Non-pigmented ciliary epithelial cell (primary cell): ENCODE results near the gene YWHAQ.

Experiments used
- DNase-seq: peaks from one replicate; pipeline ENCODE4 v3.0.0-alpha.2; 2010; ENCODE audit warnings: low read depth

The YWHAQ gene

DNA sequence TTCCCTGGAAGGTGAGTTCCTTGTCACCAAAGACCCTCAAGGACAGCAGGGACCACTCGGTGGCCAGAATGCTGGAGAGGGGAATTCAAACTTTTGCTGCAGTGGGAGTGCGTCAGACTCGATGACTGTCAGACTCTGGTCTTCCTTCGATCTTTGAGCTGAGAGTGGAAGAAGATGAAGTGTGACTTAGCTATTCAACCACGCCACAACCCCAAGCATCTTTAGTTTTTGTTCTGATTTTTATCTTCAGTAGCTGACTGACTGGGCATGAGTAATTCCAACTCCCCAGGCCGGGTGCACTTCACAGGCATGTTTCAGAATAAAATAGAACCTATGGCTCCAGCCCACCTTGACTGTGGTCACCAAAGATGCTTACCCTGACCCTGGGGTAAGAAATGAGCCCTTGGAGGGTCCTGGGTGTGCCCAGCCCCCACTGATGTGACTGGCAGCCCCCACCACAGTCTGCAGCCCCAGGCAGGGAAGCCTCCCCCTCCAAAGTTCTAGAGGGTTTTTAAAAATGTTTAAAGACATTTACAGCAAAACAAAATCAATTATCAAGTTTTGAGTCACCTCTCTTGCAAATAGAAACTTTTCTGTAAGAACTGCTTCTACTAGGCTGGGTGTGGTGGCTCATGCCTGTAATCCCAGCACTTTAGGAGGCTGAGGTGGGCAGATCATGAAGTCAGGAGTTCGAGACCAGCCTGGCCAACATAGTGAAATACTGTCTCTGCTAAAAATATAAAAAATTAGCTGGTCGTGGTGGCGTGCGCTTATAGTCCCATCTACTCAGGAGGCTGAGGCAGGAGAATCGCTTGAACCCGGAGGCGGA, 24.9 kb upstream of the YWHAQ start:
- DNase-seq: peak; percentile 73

DNA sequence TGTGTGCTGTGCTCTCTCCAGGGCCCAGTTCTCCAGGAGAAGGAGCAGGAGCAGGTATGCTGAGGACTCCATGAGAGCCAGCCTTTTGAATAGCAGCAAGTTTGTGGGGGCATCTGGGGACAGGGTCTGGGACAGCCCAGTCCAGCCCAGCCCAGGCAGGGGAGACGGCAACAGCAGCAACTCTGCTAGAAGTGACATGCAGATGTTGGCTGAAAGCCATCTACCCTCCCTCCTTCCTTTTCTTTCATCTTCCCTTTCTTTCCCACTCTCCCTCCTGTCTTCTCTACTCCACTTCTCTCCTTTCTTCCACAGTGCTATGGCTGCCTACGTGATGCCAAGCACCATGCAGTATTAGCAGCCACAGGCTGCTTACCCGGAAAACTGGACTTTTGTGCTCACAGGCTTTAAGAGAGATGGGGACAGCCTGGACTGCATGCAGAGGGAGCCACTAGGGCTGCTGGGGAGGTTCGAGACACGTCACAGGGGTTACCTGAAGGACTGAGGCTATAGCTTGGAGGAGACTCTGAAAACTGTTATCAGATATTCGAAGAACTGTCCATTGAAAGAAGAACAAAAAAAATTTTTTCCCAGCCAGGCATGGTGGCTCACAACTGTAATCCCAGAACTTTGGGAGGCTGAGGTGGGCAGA, 23.8 kb upstream of the YWHAQ start:
- DNase-seq: no peak

DNA sequence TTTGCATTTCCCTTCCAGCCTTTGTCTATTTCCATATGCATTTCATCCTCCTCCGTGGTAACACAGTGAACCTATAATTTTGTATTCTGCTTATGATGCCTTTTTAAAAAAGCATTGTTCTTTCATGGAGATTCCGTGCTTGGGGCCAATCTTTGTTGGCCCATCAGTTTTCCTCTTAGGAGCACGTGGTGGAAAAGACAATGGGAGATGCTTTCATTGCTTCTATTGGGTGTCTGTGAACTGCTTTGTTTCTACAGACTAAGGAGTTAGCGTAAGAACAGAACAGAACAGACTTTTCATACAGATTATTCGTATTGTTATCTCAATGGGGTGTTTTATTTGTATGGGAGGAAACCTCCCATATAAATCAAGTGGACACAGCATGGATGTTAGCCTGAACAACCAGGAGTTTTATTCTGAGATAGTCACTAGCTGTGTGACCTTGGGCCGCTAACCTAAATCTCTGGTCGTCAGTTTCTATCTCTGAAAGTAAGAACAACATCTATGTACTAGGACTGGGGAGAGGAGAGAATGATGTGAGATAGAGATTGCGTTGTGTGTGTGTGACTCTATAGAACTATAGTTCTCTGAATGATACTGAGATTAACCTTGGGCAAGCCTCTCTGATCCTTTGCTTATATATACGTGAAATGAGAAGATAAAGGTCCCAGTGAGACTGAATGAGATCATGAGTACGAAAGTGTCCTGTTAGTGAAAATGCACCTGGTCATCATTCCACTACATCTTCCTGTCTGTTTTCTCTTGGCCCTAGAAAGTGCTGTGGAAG, 22.9 kb upstream of the YWHAQ start:
- DNase-seq: no peak

DNA sequence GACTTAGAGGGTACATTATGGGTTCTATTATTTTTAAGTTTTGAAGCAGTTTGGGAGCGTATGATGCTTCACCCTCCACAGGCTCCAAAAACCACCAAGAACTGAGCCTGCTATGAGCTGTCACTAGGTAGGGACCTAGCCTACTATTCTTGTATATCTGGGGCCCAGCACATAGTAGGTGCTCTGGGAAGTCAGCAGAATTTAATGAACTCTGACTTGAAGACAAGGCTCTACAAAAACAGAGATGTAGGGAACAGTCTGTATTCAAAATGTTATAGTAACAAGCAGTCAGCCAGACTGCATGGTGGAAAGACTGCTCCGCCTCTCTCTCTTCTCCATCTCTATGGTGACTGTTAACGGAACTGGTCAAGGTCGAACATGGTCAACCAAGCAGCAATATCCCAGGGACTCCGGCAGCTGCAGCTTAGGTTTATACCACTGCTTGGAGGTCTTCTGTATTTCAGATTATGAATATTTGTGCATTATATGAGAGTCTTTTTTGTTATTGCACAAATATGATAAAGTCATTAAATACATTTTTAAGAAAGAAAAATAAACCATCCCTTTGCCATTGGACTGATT, 22.2 kb upstream of the YWHAQ start:
- DNase-seq: no peak

DNA sequence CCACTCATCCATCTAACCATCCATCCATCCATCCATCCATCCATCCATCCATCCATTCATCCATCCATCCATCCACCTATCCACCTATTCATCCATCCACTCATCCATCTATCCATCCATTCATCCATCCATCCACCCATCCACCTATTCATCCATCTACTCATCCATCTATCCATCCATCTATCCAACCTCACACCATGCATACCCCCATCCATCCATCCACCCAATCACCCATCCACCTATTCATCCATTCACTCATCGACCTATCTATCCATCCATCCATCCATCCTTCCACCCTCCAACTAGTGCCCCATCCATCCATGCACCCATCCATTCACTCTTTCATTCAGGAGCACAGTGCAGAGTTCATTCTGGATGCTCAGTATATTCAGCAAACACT, 21.5 kb upstream of the YWHAQ start:
- DNase-seq: no peak

DNA sequence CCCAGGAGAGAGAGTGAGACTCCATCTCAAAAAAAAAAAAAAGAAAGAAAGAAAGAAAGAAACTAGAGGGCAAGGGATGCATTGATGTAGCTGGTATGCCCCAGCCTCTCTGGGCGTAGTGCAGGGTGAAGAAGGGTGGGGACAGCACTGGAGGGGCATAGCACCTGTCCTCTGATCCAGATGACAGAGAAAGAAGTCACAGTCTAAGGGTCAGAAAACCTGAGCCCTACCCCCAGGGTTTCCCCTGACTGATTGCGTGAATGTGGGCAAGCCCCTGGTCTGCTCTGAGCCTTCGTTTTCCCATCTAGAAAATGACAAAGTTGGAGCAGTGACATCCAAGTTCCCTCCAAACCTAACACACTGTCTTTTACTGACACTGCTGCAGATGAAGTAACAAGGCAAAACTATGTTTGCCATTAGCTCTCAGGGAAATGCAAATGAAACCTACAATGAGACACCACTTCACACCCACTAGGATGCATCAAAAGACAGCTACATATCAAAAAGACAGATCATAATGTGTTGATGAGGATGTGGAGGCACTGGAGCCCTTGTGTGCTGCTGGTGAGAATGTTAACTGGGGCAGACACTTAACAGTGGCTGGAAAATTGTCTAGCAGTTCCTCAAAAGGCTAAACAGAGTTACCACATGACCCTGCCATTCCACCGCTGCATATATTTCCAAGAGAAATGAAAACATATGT, 19.5 kb upstream of the YWHAQ start:
- no peak for DNase-seq

DNA sequence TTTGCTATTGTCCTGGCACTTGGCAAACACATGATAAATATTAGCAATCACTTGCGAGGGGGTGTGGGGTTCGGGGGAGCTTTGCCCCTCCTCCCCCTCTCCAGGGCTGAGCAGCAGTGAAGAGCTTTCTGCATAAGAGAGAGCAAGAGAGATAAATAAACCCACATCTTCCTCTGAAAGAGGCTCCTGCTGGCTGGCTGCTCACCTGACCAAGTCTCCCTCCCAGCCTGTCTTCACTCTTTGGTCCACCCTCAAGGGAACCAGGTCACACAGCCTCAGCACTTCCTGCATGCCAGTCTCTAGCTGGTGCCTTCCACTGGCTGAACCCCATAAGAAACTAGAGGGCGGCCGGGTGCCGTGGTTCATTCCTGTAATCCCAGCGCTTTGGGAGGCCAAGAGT, 18.5 kb upstream of the YWHAQ start:
- DNase-seq: no peak

DNA sequence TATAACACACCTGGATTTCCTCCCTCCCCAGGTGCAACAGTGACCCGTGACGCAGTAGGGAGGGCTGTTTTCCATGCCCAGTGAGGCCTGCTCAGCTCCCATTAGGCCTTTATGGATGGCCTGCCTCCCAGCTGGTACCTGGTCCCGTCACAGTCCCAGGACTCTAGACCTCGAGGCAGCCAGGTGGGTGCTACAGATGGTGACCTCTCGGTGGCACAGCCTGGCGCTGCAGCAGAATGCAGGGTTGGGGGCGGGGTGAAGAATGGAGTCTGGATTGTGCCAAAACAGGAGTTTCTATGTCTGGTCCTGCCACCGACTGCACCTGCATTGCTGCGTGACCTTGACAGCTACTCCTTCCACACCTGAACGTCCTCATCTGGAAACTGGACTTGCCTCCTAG, 18.0 kb upstream of the YWHAQ start:
- DNase-seq: no peak

DNA sequence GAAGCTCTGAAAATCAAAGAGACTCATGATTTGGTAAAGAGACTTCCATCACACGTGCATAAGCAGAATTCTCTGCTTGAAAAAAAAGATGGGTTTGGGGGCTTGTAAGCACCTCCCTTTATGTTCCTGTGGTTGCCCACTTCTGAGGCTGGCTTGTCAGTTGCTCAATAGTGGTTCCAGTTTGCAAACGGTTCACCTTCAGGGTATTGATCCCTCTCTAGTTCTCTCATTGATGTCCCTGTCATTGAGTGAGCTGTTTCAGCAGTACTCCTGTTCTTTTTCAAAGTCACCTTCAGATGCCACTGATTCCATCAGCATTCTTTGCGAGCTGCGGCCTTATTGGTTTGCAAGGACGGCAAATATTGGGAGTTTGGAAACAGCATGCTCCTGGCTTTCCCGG, 17.1 kb upstream of the YWHAQ start:
- DNase-seq: no peak

DNA sequence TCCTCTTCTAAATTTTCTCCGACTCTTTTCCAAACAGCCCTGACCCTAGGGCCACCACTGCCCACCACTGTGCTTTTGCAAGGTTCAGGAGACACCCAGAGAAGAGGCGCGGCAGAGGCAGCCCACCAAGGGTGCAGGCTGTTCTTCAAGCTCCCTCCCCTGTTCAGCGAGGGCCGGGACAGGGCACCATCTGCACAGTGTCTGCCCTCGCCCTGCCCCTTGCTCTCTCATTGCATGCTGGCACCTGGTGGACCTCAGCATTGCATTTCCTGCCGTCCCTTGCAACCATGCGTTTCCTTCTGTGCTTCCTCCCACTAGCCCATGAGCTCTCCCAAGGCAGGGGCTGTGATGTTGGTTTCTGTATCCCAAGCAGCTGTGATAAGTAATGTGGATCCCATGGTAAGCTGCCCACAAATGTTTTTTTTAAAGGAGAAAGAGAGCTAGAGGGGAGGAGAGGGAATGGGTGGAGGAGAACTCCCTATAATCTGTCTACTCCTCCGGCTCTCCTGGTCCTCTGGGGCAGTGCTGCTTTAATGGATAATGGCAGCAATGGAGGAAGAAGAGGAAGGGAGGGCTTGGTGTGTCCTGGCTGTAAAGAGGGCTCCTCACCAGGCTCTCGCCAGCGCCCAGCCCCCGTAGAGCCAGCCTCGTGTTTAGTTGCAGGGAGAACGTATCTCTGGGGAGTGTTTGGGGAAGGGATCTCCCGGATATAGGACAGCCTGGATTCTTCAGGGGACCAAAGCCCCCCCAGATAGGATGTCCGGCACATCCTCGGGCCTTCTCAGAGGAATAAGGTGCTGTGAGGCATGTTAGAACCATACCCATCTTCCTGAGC, 15.6 kb upstream of the YWHAQ start:
- DNase-seq: no peak

DNA sequence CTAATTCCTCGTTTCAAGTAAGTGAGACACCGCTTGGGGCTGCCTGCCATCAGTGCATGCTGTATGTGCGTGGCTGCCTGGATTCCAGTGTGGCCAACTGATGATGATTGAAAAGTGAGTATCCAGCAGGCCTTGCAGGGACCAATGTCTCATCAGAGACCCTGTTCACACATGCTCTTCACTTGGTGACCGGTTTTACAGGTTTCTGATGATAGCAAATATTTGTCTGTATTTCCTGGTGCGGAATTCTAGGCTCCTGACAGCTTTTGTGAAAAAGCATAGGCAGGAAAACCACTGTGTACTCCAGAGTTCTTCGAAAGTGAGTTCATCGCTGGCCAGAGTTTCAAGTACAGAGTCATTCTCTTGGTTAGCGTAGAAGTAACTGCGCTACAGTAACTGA, 13.8 kb upstream of the YWHAQ start:
- DNase-seq: no peak

DNA sequence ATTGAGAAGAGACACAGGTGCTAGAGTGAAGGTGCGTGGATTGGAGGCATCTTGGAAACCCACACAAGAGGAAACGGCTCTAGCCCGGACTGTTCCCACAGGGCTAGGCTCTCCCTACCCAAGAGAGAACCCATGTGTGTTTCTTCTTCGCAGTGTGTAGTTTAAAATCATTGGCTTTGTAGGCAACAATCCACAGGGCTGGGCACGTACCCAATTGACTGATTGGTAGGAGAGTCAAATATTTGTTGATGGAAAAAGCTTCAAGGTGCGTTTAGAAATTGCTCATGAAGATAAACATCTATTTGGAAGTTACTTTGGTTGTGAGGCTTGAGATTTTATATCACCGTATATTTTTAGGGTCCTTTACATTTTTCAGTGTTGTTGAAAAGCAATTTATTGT, 13.2 kb upstream of the YWHAQ start:
- DNase-seq: no peak

DNA sequence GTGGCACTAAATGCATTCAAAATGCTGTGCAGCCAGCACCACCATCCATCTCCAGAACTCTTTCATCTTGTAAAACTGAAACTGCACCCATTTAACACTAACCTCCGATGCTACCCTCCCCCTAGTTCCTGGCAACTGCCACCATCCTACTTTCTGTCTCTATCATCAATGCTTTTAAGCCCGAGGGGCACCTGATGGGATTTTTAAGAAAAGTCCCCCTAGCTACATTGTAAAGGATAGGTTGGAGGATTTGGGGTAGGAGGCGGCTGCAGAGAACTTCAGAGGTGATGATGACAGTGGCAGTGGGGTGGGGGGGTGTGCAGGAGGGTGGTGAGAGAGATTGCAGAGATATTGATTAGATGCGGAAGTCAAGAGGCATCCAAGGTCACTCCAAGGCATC, 10.8 kb upstream of the YWHAQ start:
- no peak for DNase-seq

DNA sequence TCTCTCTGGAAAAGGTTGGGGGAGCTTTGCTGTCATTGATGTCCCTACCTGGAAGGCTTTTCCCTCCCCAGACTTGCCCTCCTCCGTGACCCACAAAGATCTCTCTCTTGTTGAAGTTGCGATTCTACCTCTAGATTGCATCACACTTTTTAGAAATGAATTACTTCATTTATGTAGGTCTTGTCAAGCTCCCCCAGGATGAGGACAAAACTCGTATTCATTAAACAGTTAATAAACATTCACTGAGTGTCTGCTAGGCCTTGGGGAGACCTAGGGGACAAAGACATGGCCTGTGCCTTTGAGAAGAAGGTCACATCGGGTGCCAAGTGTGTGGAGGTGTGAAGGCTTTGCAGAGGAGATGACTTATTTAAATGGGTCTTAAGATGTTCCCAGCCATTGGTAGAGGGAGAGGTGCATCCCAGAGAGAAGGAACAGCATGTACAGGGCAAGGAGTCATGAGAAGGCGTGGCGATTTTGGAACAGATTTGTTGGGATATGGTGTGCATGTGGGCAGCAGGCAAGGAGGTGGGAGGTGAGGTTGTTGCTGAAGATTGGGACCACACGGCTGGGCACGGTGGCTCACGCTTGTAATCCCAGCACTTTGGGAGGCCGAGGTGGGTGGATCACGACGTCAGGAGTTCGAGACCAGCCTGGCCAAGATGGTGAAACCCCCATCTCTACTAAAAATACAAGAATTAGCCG, 9.8 kb upstream of the YWHAQ start:
- DNase-seq: no peak

DNA sequence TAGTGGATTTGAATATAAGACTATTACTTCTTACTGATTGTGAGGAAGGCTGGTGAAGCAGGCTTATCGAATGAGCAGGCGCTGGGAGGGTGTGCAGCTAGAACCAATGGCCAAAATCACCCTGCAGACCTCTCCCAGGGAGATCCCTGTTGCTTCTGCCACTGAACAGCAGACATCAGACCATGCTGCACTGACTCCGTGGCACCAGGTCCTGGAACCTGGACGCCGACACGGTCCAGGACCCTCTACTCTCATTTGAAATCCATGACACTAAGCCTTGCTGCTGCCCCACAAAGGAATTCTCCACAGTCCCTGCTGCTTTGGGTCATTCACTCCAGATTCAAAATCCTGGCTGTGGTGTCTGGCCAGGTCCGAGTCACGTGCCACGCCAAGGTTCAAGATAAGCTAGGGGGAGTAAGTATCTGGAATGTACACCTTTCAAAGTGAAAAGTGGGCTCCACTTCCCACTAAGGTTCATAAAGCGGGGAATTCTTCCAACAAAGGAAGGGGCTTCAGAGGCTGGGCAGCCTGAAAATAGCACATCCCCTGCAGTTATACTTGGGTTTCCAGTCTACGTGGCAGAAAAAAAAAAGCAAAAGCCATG, 9.0 kb upstream of the YWHAQ start:
- no peak for DNase-seq

DNA sequence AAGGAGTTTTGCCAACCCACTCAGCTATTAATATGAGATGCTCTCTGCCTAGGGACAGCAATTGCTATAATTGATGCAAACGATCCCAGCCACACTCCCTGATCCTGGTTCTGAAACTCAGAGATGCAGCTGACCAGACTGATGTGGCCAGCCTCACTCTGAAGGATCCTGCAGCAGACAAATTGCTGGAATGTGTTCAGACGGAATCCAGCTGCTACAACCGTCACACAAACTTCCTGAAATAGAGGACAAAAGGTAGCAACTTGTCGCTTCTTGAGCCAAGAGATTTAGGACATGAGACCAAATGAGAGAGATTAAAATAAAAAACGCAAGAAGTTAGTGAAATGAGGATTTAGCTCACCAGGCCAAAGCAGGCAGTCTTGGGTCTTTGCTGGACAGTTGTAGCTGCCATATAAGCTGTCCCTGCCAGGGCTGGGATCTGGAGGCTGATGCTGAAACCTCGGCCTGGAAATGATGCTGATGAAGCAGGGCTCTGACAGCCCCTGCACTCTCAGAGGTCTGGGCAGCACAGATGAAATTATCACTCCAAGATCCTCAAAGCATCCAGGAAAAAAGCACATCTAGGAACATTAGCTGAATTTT, 8.3 kb upstream of the YWHAQ start:
- no peak for DNase-seq

DNA sequence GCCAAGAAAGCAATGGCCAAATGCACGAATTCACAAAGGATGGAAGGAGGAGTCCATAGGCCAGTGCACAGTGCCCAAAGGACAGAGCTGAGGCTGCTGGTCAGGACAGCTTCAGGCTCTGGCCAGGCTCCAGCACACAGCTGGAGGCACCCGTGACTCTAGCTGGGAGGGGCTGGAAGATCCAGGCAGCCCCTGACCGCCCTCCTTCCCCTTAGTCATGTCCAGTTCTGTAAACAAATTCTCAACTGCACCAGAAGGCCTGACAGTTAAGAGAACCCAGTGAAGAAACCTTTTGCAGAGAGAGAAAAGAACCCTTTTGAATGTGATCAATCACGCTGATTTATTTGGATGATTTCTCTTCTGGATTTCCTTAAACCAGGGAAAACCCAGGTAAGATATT, 7.7 kb upstream of the YWHAQ start:
- peak; percentile 76 for DNase-seq

DNA sequence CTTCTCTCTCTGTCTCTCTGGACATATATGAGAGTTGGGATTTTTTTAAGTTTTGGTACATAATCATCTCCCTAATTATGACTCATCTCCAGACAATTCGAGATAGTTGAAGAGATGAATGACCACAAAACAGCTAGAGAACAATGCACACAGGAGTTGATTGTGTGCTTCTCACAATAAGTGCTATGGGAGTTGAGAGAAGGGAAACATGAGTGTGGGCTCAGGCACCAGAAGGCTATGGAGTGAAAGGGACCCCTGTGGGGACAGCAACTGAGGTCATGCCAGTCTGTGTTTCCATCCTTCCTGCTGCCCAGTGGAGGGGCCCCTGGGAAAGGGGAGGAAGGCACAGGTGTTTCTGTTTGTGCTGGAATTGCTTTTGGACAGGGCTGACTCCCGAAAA, 6.5 kb upstream of the YWHAQ start:
- DNase-seq: peak; percentile 45

DNA sequence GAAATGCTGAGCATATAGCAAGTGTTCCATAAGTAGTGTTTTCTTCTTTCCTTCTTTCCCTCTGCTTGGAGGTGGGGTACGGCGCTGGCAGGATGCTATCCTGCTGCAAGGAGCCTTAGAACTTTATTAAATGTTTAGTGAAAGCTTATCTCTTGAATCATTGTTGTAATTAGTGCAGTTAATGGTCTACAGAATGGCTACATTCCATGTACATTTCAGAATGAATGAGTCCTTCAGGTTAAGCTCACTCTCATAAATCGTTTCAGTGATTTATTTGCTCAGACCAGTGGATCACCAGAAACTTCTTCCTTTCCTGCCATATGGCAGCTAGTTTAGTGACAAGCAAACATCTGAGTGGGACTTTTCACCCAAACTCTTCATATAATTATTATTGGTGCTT, 3.3 kb upstream of the YWHAQ start:
- no peak for DNase-seq
